Panc1 (cell line): Measurements from ENCODE around the gene NEK1.

Experiments
- SIN3A ChIP-seq: IDR thresholded peaks from 2 replicates; pipeline ENCODE4 v1.6.1; 2012; ENCODE audit warnings: low read depth, mild to moderate bottlenecking, low read length, moderate library complexity, borderline replicate concordance; ENCODE audit not compliant: insufficient read depth
- TCF7L2 ChIP-seq: IDR thresholded peaks from 2 replicates; pipeline ENCODE4 v1.6.1; 2011; ENCODE audit warnings: mild to moderate bottlenecking, low read depth, low read length, inconsistent platforms
- TF ChIP-seq, protein P1 (sequence below): fragments of 450-650 bp; IDR thresholded peaks from 2 replicates; pipeline ENCODE4 v1.5.1; 2017; ENCODE audit warnings: mild to moderate bottlenecking

GRCh38 chr4:169530048-169530447, 82.3 kb downstream of the NEK1 start:
- TF ChIP-seq TCF7L2 (no peak), SIN3A (no peak)
- TF ChIP-seq, protein P1, sequence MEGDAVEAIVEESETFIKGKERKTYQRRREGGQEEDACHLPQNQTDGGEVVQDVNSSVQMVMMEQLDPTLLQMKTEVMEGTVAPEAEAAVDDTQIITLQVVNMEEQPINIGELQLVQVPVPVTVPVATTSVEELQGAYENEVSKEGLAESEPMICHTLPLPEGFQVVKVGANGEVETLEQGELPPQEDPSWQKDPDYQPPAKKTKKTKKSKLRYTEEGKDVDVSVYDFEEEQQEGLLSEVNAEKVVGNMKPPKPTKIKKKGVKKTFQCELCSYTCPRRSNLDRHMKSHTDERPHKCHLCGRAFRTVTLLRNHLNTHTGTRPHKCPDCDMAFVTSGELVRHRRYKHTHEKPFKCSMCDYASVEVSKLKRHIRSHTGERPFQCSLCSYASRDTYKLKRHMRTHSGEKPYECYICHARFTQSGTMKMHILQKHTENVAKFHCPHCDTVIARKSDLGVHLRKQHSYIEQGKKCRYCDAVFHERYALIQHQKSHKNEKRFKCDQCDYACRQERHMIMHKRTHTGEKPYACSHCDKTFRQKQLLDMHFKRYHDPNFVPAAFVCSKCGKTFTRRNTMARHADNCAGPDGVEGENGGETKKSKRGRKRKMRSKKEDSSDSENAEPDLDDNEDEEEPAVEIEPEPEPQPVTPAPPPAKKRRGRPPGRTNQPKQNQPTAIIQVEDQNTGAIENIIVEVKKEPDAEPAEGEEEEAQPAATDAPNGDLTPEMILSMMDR = no peak
